A549 (cell line): Measurements from ENCODE around the gene KREMEN1. TPM values are rescaled to one million over a fixed set of nuclear protein-coding genes. Genes with fewer than 3 reads are reported as not detected.
A peak's percentile ranks its signal among the peaks of the same experiment; 100 is the strongest.

ENCODE experiments used
- ATAC-seq, 2 experiments: fragments of 200-7000 bp in 1 of 2; fragments of >200 bp in 1 of 2; cut with Nextera tagmentation in 1 of 2; cut with Tn5 transposase in 1 of 2; 3 replicates each; pipeline versions ENCODE4 v1.8.0 to v1.9.1; 2018 to 2020; ENCODE audit warnings: mild to moderate bottlenecking in 1 of 2, moderate library complexity in 1 of 2
- CTCF ChIA-PET: fragments of 300-600 bp; sonication (Branson Sonifier 250); formaldehyde crosslinking; extraction: SDS; loops from one replicate; lab custom pipeline; 2021; ENCODE audit warnings: antibody characterized with exemption, inconsistent platforms; lab: Yijun Ruan, JAX
- POLR2A ChIA-PET: fragments of 350-600 bp; formaldehyde crosslinking; extraction: SDS; loops from one replicate; lab custom pipeline; 2021; ENCODE audit warnings: antibody characterized with exemption, inconsistent platforms; lab: Yijun Ruan, JAX
- DNase-seq, 2 experiments: peaks; one replicate each; pipeline versions ENCODE4 v3.0.0 to v3.0.0-alpha.2; 2011 to 2016; ENCODE audit warnings: low read depth in 1 of 2, low spot score in 1 of 2
- FAIRE-seq: peaks from 2 replicates; lab custom pipeline; 2011; peaks lifted over from hg19 to GRCh38; lab: Jason Lieb, UNC
- H3K27ac ChIP-seq, 2 experiments: fragments of >200 bp; sonication (Bioruptor Twin); formaldehyde crosslinking; 3 replicates each; pipeline ENCODE4 v1.5.1; 2016 to 2017
- H3K4me1 ChIP-seq: fragments of >200 bp; sonication (Bioruptor Twin); formaldehyde crosslinking; 3 replicates; pipeline ENCODE4 v1.6.1; 2016
- H3K4me2 ChIP-seq: fragments of >200 bp; sonication (Bioruptor Twin); formaldehyde crosslinking; 3 replicates; pipeline ENCODE4 v1.6.1; 2016
- H3K4me3 ChIP-seq: fragments of >200 bp; sonication (Bioruptor Twin); formaldehyde crosslinking; 3 replicates; pipeline ENCODE4 v1.5.1; 2016
- H3K9me3 ChIP-seq: fragments of >200 bp; sonication (Bioruptor Twin); formaldehyde crosslinking; 3 replicates; pipeline ENCODE4 v1.6.1; 2016
- EHF ChIP-seq: fragments of 250-450 bp; sonication (Bioruptor Pico); IDR thresholded peaks from 2 replicates; pipeline ENCODE4 v1.5.0; 2020; ENCODE audit warnings: mild to moderate bottlenecking
- EHMT2 ChIP-seq: fragments of 200-600 bp; sonication (generic); IDR thresholded peaks from 2 replicates; pipeline ENCODE4 v1.6.1; 2016; ENCODE audit warnings: antibody characterized with exemption, low read depth, mild to moderate bottlenecking, moderate library complexity
- EP300 ChIP-seq, 2 experiments: fragments of >200 bp; sonication (Bioruptor Twin); formaldehyde crosslinking; IDR thresholded peaks; 2 replicates in 1 of 2; 3 replicates in 1 of 2; pipeline ENCODE4 v1.6.1; 2016 to 2017
- ESRRA ChIP-seq: fragments of 150-350 bp; IDR thresholded peaks from 2 replicates; pipeline ENCODE4 v1.6.1; 2014; ENCODE audit warnings: mild to moderate bottlenecking, low read length, borderline replicate concordance
- FOXS1 ChIP-seq: fragments of 250-450 bp; sonication (Bioruptor Pico); IDR thresholded peaks from 2 replicates; pipeline ENCODE4 v1.5.0; 2020; ENCODE audit warnings: mild to moderate bottlenecking, moderate library complexity
- GATA3 ChIP-seq: IDR thresholded peaks from 2 replicates; pipeline ENCODE4 v1.6.1; 2012; ENCODE audit warnings: borderline replicate concordance
- HOXB13 ChIP-seq: fragments of 250-450 bp; sonication (Bioruptor Pico); IDR thresholded peaks from 2 replicates; pipeline ENCODE4 v1.5.0; 2020; ENCODE audit warnings: low read depth, mild to moderate bottlenecking, moderate library complexity
- HOXB5 ChIP-seq: fragments of 250-450 bp; sonication (Bioruptor Pico); IDR thresholded peaks from 2 replicates; pipeline ENCODE4 v1.5.0; 2020; ENCODE audit warnings: mild to moderate bottlenecking, moderate library complexity
- KDM5A ChIP-seq: fragments of 200-600 bp; sonication (generic); IDR thresholded peaks from 2 replicates; pipeline ENCODE4 v1.6.1; 2016; ENCODE audit warnings: antibody characterized with exemption, mild to moderate bottlenecking
- MAFK ChIP-seq: fragments of 450-650 bp; IDR thresholded peaks from 2 replicates; pipeline ENCODE4 v1.6.1; 2014; ENCODE audit not compliant: partially characterized antibody
- MAZ ChIP-seq: fragments of 150-350 bp; IDR thresholded peaks from 2 replicates; pipeline ENCODE4 v1.6.1; 2014; ENCODE audit warnings: antibody characterized with exemption, low read depth, low read length, borderline replicate concordance
- NR3C1 ChIP-seq: fragments of >200 bp; sonication (Bioruptor Twin); formaldehyde crosslinking; IDR thresholded peaks from 3 replicates; pipeline ENCODE4 v1.6.1; 2017
- POLR2AphosphoS2 ChIP-seq: conservative IDR thresholded peaks from 2 replicates; pipeline ENCODE4 v1.6.1; 2012; ENCODE audit warnings: low read length, improper control_type of control experiment, inconsistent platforms
- RARB ChIP-seq: fragments of 250-450 bp; sonication (Bioruptor Pico); IDR thresholded peaks from 2 replicates; pipeline ENCODE4 v1.8.0; 2021; ENCODE audit warnings: mild to moderate bottlenecking, moderate library complexity
- SREBF2 ChIP-seq: fragments of 450-650 bp; IDR thresholded peaks from 2 replicates; pipeline ENCODE4 v1.6.1; 2014; ENCODE audit warnings: mild to moderate bottlenecking, moderate library complexity
- TP53 ChIP-seq: fragments of 250-450 bp; sonication (Bioruptor Pico); IDR thresholded peaks from 2 replicates; pipeline ENCODE4 v1.5.0; 2021; ENCODE audit warnings: mild to moderate bottlenecking, moderate library complexity
- WGBS: methylation state at CpG from one replicate; pipeline ENCODE4 v1.1.6; 2017; ENCODE audit errors: missing lambda C conversion rate; 5-methylcytosine and 5-hydroxymethylcytosine counted together
- polyA plus RNA-seq, 4 experiments: library from polyadenylated mRNA; depleted of rRNA in 3 of 4; stranded (reverse); fragments of >200 nt; fragmentation: RNase III in 1 of 4; extraction: RNeasy Plus Mini Kit Qiagen cat#74134 plus additional on column Dnase treatment in 1 of 4; gene quantifications; 2 replicates in 3 of 4; 3 replicates in 1 of 4; pipeline ENCODE4 v1.2.3, GENCODE V29; 2011 to 2017
- TF ChIP-seq, protein P1 (sequence below): fragments of >200 bp; sonication (Bioruptor Twin); formaldehyde crosslinking; IDR thresholded peaks from 3 replicates; pipeline ENCODE4 v1.6.1; 2016
- TF ChIP-seq, protein P2 (sequence below): fragments of 200-600 bp; sonication (generic); IDR thresholded peaks from 2 replicates; pipeline ENCODE4 v1.6.1; 2016; ENCODE audit warnings: antibody characterized with exemption, mild to moderate bottlenecking, moderate library complexity
- TF ChIP-seq, protein P3 (sequence below): fragments of 450-650 bp; IDR thresholded peaks from 2 replicates; pipeline ENCODE4 v1.6.1; 2014; ENCODE audit warnings: antibody characterized with exemption

KREMEN1 gene
- polyA plus RNA-seq, 2 of the 4 experiments (the other 2 are of a cell fraction): 1.7 to 2.5 TPM

DNA sequence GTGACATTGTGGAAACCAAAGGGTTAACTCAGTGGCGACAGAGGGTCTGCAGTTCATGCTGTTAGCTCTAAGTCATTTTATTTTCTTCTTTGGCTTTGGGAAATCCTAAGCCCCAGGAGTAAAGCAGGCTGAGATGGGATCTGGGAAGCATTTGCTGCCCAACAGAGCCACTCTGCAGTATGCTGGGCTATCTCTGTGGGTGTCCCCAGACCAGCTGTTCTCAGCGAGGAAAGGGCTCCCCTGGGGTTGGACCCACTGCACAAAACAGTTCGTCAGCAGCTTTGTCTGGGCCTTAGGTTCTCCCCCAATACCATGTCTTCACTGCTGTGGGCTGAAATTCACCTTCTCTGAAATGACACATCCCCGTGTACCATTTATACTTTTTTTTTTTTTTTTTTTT, 34.0 kb downstream of the KREMEN1 start:
- CTCF ChIA-PET: interaction anchor here (1.5 kb wide), 1 partner anchor 9 kb away, joined by 4 read pairs; no protein-coding TSS in a partner anchor
- TF ChIP-seq, protein P1, sequence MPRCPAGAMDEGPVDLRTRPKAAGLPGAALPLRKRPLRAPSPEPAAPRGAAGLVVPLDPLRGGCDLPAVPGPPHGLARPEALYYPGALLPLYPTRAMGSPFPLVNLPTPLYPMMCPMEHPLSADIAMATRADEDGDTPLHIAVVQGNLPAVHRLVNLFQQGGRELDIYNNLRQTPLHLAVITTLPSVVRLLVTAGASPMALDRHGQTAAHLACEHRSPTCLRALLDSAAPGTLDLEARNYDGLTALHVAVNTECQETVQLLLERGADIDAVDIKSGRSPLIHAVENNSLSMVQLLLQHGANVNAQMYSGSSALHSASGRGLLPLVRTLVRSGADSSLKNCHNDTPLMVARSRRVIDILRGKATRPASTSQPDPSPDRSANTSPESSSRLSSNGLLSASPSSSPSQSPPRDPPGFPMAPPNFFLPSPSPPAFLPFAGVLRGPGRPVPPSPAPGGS: no peak
- TF ChIP-seq NR3C1: no peak
- Histone ChIP-seq H3K4me1 (0 out of 3 replicates have a peak, but pooled peaks cover 2% of the 10 kb centered on the region), H3K27ac (no peak overlapping the region), H3K4me2 (no peak overlapping the region), H3K4me3 (no peak overlapping the region), H3K9me3 (no peaks in the 10 kb centered on the region)
- POLR2A ChIA-PET: no interaction called here
- ATAC-seq (no peak), FAIRE-seq (no peak), DNase-seq (no peak)
- 57% methylated on average over 4 of the region's 4 CpGs for WGBS

DNA sequence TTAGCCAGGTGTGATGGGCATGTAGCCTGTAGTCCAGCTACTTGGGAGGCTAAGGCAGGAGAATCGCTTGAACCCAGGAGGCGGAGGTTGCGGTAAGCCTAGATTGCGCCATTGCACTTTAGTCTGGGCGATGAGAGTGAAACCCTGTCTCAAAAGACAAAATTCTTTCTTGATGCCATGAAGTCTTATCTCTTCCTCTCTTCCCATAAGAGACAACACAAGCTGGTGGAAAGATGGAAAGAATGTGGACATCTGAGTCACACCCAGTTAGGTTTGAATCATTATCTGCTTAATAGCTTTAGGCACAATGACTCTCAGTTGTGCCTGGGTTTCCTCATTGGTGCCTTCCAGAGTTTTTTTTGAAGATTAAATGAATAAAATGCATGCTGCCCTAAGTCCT, 35.3 kb downstream of the KREMEN1 start:
- POLR2A ChIA-PET: no interaction called here
- peak in 1 of 2 experiments; percentile 38; a peak in 1 of 6 replicates for ATAC-seq
- FAIRE-seq: no peak
- CTCF ChIA-PET: no interaction called here
- H3K9me3 ChIP-seq: no peaks in the 10 kb centered on the region
- H3K4me3 ChIP-seq: no peak overlapping the region
- no peak overlapping the region for H3K27ac ChIP-seq
- no peak for TF ChIP-seq TP53 (CRISPR knock-in tag)
- 0 out of 3 replicates have a peak overlapping the region, but pooled peaks have one; percentile 7 for H3K4me2 ChIP-seq
- 92% methylated on average over 5 of the region's 5 CpGs for WGBS
- DNase-seq: peak; percentile 25 to 38
- 0 out of 3 replicates have a peak, but pooled peaks cover 2% of the 10 kb centered on the region for H3K4me1 ChIP-seq

DNA sequence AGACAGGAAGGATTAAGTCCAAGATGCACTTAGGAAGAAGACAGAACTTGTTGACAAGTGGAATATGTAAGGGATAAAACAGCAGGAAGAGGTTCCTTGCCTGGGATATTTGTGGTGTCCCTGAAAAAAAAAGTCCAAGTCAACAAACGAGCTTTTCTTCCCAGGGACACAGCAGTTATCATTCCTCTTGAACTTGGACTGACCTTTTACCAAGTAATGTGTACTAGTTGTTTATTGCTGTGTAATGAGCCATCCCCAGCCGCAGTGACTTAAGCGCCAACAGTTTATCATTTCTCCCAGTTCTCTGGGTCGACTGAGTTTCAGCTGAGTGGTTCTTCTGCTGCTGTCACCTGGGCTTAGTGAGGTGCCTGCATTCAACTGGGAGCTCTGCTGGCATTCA, 37.0 kb downstream of the KREMEN1 start:
- Histone ChIP-seq H3K27ac (no peak overlapping the region), H3K4me1 (0 out of 3 replicates have a peak, but pooled peaks cover 2% of the 10 kb centered on the region), H3K4me3 (no peak overlapping the region), H3K9me3 (no peaks in the 10 kb centered on the region)
- WGBS: 67% methylated on average over 4 of the region's 4 CpGs
- ChIA-PET CTCF (no interaction called here), POLR2A (no interaction called here)
- no peak for DNase-seq
- FAIRE-seq: no peak
- ATAC-seq: no peak
- no peak for TF ChIP-seq SREBF2
- TF ChIP-seq MAFK: no peak
- no peak for TF ChIP-seq ESRRA
- TF ChIP-seq, protein P2, sequence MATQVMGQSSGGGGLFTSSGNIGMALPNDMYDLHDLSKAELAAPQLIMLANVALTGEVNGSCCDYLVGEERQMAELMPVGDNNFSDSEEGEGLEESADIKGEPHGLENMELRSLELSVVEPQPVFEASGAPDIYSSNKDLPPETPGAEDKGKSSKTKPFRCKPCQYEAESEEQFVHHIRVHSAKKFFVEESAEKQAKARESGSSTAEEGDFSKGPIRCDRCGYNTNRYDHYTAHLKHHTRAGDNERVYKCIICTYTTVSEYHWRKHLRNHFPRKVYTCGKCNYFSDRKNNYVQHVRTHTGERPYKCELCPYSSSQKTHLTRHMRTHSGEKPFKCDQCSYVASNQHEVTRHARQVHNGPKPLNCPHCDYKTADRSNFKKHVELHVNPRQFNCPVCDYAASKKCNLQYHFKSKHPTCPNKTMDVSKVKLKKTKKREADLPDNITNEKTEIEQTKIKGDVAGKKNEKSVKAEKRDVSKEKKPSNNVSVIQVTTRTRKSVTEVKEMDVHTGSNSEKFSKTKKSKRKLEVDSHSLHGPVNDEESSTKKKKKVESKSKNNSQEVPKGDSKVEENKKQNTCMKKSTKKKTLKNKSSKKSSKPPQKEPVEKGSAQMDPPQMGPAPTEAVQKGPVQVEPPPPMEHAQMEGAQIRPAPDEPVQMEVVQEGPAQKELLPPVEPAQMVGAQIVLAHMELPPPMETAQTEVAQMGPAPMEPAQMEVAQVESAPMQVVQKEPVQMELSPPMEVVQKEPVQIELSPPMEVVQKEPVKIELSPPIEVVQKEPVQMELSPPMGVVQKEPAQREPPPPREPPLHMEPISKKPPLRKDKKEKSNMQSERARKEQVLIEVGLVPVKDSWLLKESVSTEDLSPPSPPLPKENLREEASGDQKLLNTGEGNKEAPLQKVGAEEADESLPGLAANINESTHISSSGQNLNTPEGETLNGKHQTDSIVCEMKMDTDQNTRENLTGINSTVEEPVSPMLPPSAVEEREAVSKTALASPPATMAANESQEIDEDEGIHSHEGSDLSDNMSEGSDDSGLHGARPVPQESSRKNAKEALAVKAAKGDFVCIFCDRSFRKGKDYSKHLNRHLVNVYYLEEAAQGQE: no peak
- TF ChIP-seq NR3C1: no peak
- TF ChIP-seq GATA3: no peak
- TF ChIP-seq FOXS1 (CRISPR knock-in tag): no peak
- TF ChIP-seq MAZ: no peak
- TF ChIP-seq HOXB13 (CRISPR knock-in tag): no peak
- TF ChIP-seq, protein P3, sequence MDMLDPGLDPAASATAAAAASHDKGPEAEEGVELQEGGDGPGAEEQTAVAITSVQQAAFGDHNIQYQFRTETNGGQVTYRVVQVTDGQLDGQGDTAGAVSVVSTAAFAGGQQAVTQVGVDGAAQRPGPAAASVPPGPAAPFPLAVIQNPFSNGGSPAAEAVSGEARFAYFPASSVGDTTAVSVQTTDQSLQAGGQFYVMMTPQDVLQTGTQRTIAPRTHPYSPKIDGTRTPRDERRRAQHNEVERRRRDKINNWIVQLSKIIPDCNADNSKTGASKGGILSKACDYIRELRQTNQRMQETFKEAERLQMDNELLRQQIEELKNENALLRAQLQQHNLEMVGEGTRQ: no peak
- no peak for TF ChIP-seq EP300 (IDR thresholded peaks at IDR 0.05)
- TF ChIP-seq EHMT2: no peak
- TF ChIP-seq, all 56 proteins: peak for 0
- H3K4me2 ChIP-seq: no peak overlapping the region

DNA sequence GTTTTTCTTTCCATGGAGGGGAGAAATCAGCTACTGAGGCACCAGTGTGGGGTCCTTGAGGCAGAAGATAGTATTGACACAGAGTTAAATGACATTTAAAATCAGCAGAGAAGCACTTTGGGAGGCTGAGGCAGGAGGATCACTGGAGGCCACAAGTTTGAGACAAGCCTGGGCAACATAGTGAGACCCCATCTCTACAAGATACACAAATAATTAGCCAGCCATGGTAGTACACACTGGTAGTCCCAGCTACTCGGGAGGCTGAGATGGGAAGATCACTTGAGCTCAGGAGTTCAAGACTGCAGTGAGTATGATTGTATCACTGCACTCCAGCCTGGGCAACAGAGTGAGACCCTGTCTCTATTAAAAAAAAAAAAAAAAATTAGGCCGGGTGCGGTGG, 38.1 kb downstream of the KREMEN1 start:
- Histone ChIP-seq H3K4me2 (no peak overlapping the region), H3K4me3 (no peak overlapping the region), H3K4me1 (0 out of 3 replicates have a peak, but pooled peaks cover 2% of the 10 kb centered on the region), H3K27ac (no peak overlapping the region), H3K9me3 (no peaks in the 10 kb centered on the region)
- WGBS: 82% methylated on average over 3 of the region's 3 CpGs
- POLR2A ChIA-PET: no interaction called here
- FAIRE-seq: no peak
- TF ChIP-seq EHF (CRISPR knock-in tag): no peak
- no peak for TF ChIP-seq RARB (CRISPR knock-in tag)
- TF ChIP-seq, protein P2: no peak
- no peak for TF ChIP-seq KDM5A
- no peak for TF ChIP-seq FOXS1 (CRISPR knock-in tag)
- TF ChIP-seq HOXB5 (CRISPR knock-in tag): no peak
- TF ChIP-seq POLR2AphosphoS2: no peak
- CTCF ChIA-PET: interaction anchor here (0.6 to 1.4 kb wide), 2 partner anchors 13 to 43 kb away, joined by 3 to 4 read pairs; no protein-coding TSS in a partner anchor
- DNase-seq: no peak
- ATAC-seq: no peak
